GM12892 (cell line): ENCODE data around the gene PRKN.

Source experiments
- DNase-seq: peaks from one replicate; pipeline ENCODE4 v3.0.0; 2011; ENCODE audit not compliant: insufficient read length
- FAIRE-seq: peaks from 2 replicates; lab custom pipeline; 2011; peaks lifted over from hg19 to GRCh38; lab: Jason Lieb, UNC
- POLR2A ChIP-seq: IDR thresholded peaks from 2 replicates; pipeline ENCODE4 v1.6.1; 2011; ENCODE audit warnings: low read depth, low read length, control low read depth
- POLR2AphosphoS5 ChIP-seq: IDR thresholded peaks from 2 replicates; pipeline ENCODE4 v1.6.1; 2011; ENCODE audit warnings: low read depth, low read length, control low read depth
- TAF1 ChIP-seq: IDR thresholded peaks from 2 replicates; pipeline ENCODE4 v1.6.1; 2011; ENCODE audit warnings: low read depth, mild to moderate bottlenecking, control low read depth, low read length, borderline replicate concordance

Gene PRKN

DNA sequence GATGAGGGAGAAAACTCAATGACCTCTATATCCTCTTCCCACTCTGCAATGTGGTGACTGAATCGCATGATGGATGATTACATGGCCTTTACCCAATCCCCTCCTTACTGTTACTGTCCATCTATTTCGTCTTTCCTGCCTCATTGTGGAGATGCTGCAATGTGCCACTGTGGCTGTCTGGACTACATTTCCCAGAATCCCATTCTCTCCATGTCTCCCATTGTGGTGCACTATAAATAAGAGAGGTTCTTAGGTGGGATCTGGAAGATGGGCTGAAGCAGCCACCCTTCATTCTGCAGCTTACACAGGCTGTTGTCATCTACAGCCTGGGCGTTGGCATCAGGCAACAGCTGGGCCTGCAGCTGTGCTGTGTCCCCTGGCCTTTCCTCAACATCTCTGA is 233.6 kb downstream of the PRKN start:
- no peak for TF ChIP-seq POLR2A
- TF ChIP-seq POLR2AphosphoS5: no peak
- no peak for TF ChIP-seq TAF1
- FAIRE-seq: no peak
- DNase-seq: no peak

DNA sequence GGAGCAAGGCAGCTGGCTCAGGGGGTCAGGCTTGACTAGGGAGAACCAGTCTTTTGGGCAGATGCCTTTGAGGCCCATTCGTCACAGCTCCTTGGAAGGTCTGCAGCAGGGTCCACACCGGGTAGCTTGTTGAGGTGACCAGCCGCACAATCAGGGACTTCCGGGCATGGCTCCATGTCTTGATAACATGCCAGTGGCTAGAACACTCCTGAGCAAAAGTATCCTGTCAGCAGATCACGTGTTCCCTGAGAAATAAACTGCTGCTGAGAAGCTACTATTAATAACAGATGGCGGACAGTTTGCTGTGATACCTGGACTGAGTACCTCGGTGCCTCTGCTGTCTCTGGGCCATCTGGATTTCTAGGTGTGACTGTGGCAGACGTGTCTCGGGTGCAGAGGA is 235.9 kb downstream of the PRKN start:
- FAIRE-seq (no peak), DNase-seq (no peak)
- no peak for TF ChIP-seq POLR2A
- TF ChIP-seq POLR2AphosphoS5: no peak

DNA sequence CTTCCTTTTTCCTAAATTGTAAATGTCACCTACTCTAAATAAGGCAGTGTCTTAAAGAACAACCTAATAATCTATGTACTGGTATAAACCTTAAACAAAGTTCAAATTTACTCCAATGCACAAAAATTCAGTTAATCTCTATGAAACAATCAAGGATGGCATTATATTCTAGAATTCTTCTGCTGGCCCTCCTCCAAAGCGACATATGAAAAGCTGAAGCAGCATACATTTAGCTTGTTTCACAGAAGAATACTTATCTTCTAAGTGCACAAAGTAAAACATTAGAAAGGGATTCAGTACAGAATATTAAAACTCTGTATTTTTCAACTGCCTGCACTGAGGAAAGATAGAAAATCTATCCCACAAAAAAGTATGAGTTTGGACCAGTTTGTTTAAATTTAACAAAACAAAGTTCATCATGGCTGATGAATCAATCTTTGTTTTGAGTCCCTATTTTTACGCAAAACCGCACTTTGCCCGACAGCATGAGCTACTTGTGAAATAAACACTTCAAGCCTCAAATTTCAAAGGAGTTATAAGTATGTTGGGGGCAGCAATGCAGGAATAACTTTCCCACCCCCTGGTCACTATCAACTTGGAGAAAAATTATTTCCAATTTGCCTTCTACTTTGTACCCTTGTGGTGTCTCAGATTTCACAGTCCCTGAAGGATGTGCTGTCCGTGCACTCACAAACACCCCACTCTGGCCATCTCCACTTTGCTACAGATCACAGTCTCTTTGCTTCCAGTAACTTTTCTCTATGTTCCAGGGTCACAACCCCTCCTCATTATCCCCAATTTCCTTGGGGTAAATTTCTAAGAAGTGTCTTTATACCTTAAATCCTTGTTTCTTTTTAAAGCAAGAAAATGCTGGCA is 238.2 kb downstream of the PRKN start:
- FAIRE-seq: no peak
- DNase-seq: no peak
- TF ChIP-seq POLR2AphosphoS5 (no peak), TAF1 (no peak), POLR2A (no peak)

DNA sequence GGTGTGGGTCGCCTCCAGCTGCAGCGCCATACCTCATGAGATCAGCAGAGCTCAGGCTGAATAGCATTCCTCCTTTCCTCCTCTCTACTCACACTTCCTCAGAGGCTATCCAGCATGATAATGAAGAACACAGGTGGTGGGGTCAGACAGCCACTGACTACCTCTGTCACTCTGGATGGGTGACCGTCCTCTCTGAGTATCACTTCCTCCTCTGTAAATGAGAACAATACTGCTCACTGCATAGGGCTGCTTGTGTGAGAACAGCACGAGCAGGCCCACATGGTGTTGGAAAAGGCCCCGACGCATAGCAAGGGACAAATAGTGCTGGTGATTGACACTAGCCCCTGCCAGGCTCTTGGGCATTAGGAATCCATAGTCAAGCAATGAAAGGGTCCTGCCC is 239.1 kb downstream of the PRKN start:
- no peak for DNase-seq
- TF ChIP-seq POLR2AphosphoS5: no peak
- no peak for TF ChIP-seq POLR2A
- TF ChIP-seq TAF1: no peak
- FAIRE-seq: no peak

DNA sequence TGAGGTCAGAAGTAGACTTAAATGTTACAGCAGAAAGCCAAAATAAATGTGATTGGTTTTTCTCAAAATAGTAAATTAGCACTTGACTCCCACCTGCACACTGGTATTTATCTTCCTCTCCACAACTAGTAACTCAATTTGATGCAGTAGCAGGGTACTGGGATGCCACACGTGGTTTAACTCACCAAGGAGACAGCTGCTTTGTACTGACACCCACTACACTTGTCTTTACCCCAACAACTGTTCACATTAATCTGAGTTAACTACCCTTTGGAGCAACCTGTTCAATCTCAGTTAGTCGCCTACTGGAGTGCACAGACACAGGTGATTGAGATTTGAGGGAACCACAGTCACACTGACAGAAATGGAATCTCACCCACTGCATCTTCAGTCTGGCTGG is 242.1 kb downstream of the PRKN start:
- TF ChIP-seq POLR2AphosphoS5 (no peak), POLR2A (no peak), TAF1 (no peak)
- no peak for DNase-seq

GRCh38 chr6:162481938-162482337 is 245.6 kb downstream of the PRKN start:
- FAIRE-seq (no peak), DNase-seq (no peak)
- TF ChIP-seq TAF1 (no peak), POLR2AphosphoS5 (no peak), POLR2A (no peak)

More for the DNA sequence above, 242.1 kb downstream of the PRKN start:
- FAIRE-seq: no peak

DNA sequence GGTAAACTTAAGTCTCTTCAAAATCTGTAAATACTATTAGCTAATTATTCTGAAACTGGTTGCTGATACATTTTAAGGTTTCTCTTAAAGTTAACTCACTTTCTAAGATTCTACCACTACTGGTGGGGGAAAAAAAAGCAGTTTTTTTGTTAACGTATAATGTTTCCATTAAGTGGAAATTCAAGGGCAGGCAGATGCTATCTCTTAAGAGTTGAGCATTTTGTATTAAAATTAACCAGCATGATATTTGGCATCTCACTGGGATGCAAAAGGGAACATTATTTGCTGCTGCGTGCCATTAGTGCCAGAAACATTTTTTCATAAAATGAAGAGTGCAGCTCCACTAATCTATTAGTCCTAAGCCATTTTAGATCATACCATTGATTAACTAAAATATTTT is 246.2 kb downstream of the PRKN start:
- TF ChIP-seq TAF1 (no peak), POLR2AphosphoS5 (no peak), POLR2A (no peak)
- FAIRE-seq: no peak
- no peak for DNase-seq

GRCh38 chr6:162478192-162478671 is 249.3 kb downstream of the PRKN start:
- DNase-seq (no peak), FAIRE-seq (no peak)
- TF ChIP-seq TAF1 (no peak), POLR2AphosphoS5 (no peak), POLR2A (no peak)

DNA sequence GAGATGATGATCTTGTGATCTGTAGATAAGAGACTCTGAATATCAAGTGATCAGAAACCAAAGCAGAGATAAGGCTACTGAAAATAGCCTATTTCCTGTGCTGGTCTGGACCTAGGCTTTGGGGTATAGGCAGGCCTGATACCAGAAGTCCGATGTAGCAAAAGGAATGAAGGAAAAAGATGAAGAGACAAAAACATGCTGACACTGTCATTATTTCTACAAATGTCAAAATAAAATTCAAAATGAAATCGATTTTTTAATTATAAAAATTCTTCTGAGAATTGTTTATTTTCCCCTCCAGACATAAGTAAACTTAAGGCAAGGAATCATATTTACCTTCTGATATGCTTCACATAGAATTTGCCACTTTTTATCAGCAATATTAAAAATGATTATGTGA is 252.8 kb downstream of the PRKN start:
- DNase-seq (no peak), FAIRE-seq (no peak)
- TF ChIP-seq POLR2A (no peak), POLR2AphosphoS5 (no peak), TAF1 (no peak)

DNA sequence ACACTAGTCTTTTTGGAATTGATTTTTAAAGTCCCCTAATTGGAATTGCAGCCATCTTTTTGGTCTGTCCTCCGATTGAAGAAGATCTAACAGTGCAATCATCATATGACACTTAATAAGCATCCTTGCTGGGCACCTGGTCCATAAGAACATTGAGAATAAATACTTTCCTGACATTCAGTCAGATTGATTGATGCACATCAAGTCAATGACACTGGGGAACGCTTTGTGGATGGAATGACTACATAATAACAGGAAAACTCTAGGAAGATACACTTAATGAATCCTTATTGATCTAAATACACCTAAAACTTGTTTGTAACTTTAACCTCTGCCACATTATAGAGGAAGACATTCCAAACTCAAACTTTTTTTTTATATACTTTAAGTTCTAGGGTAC is 255.7 kb downstream of the PRKN start:
- TF ChIP-seq POLR2AphosphoS5 (no peak), POLR2A (no peak), TAF1 (no peak)
- DNase-seq (no peak), FAIRE-seq (no peak)

- FAIRE-seq: no peak
Measured at GRCh38 chr6:162468326-162468725, 259.2 kb downstream of the PRKN start.

DNA sequence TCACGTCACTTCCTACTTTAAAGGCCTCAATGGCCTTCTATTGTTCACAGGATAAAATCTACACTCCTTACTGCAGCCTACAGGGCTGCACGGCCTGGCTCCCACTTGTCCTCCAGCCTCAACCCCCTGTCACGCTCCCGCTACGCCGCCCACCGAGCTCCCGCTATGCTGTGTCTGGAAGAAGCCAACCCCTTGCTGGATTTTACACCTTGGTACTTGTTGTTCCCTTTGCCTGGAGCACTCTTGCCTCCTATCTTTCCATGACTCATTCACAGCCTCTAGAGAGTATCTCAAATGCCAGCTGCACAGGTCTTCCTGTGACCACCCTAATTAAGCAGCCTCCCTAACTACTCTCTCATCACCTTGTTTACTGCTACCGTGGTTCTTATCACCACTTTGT is 259.9 kb downstream of the PRKN start:
- FAIRE-seq (no peak), DNase-seq (no peak)
- no peak for TF ChIP-seq POLR2A
- no peak for TF ChIP-seq POLR2AphosphoS5
- no peak for TF ChIP-seq TAF1

More at GRCh38 chr6:162468326-162468725, 259.2 kb downstream of the PRKN start:
- TF ChIP-seq POLR2A (no peak), TAF1 (no peak)
- no peak for DNase-seq
